ENCODE data around the gene ZNF385A.

ZNF385A gene

DNA sequence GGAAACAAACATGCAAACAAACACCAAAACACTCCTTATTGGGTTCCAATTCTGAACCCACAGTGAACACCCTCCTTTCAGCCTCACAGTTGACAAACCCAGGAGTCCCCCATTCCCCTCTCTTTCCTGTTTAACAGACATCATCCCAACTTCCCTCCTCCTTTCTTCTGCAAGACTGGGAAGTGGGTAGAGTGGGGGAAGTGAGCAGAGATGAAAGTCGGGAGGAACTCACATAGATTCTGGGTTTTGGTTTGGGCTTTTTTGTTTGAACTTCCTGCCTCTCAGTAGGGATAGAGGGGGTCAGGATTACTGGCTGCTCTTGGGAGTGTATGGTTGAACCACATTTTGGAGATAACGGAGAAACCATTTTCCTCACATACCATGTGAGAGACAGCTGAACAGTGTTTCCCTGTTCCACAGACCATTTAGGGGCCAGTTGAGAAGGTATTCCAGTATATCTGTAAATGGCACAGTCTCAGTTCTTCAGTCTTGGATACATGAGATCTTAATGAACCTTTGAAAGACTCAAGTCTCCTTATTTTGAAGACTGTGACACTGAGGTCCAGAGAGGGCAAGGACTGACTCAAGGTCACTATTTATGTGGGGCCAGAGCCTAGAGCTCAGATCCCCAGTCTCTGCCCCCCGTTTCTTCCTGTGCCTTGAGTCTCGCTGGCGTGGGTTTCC is 16.4 kb downstream of the ZNF385A start:
- DNase-seq (ENCODE audit: low spot score in 2 of 2) (no peak), ATAC-seq (ENCODE audit: low read depth) (peak; percentile 33)
- Mint-ChIP-seq H3K27me3 (peaks cover 2% of the 10 kb centered on the region), H3K36me3 (no peaks in the 10 kb centered on the region), H3K4me1 (peaks cover 20% of the 10 kb centered on the region), H3K27ac (no peak overlapping the region), H3K4me3 (peak overlapping the region; percentile 63), H3K9me3 (no peaks in the 10 kb centered on the region)

DNA sequence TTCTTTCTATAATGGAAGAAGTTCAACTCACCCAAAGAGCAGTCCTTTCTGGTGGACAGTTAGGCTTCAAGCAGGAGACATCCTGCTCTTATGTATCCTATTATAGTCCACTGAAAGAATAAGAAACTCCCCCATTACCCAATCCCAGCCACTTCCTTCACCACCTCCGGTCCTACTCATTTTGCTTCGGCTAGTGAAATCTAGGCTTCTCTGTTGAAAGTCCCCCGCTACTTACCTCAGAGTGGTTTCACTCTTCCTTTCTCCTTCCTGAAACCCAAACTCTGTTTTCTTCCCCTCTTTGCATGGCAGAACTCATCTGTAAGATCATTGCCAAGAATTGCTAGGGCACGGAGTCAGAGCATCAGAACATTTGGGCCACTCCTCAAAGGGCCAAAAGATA is 20.1 kb downstream of the ZNF385A start, which contains the start of gene GPR84:
Gene GPR84, minus strand, starts transcription at position 74 of the 400 bp plus-strand sequence. CDS start 635 bp downstream, outside the sequence.
- no peak for ATAC-seq (ENCODE audit: low read depth)
- Mint-ChIP-seq H3K27ac (no peak within 1 kb of the TSS), H3K4me1 (peaks cover 20% of the 10 kb centered on the region), H3K27me3 (peaks cover 4% of the 10 kb centered on the region), H3K4me3 (no peak within 1 kb of the TSS), H3K36me3 (no peaks in the 10 kb centered on the region), H3K9me3 (no peaks in the 10 kb centered on the region)
- no peak for DNase-seq (ENCODE audit: low spot score in 2 of 2)

DNA sequence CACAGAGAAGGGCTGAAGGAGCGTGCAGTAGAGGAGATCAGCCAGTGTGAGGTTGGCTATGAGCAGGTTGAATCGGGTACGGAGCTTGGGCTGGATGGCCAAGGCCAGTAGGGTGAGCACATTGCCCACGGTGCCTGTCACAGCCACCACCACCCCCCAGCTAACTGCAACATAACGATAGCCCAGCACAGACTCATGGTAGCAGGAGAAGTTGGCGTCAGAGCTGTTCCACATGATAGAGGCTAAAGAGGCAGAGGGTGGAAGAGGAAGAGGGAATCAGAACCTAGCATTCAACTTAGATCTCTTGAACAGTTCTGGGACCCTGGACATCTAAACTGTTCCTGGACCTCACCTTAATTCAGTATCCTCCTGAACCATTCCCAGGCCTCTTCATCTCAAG is 20.9 kb downstream of the ZNF385A start:
- H3K27me3 Mint-ChIP-seq: peaks cover 4% of the 10 kb centered on the region
- DNase-seq (ENCODE audit: low spot score in 2 of 2): no peak
- no peaks in the 10 kb centered on the region for H3K36me3 Mint-ChIP-seq
- no peak overlapping the region for H3K27ac Mint-ChIP-seq
- no peak for ATAC-seq (ENCODE audit: low read depth)
- no peaks in the 10 kb centered on the region for H3K9me3 Mint-ChIP-seq
- peaks cover 12% of the 10 kb centered on the region for H3K4me1 Mint-ChIP-seq
- no peak overlapping the region for H3K4me3 Mint-ChIP-seq

DNA sequence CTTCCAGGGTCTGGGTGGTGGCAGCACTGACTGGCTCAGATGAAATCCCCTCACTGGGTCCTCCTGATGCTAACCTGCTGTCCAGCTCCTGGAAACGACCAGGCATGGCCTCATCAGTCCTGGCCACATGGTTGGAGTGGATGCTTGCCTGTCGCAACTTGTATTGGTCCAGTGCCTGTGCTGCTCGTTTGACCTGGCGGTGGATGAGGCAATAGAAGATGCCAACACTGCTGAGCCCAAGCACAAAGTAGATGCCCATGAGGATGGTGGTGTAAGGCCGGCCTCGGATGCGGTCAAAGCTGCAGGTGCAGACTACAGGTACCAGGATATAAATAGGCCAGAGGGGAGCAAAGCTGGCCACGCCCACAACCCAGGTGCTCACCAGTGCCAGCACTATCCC is 21.5 kb downstream of the ZNF385A start:
- DNase-seq (ENCODE audit: low spot score in 2 of 2): no peak
- H3K4me3 Mint-ChIP-seq: no peak overlapping the region
- no peaks in the 10 kb centered on the region for H3K36me3 Mint-ChIP-seq
- no peak for ATAC-seq (ENCODE audit: low read depth)
- H3K4me1 Mint-ChIP-seq: peaks cover 8% of the 10 kb centered on the region
- no peaks in the 10 kb centered on the region for H3K9me3 Mint-ChIP-seq
- no peak overlapping the region for H3K27ac Mint-ChIP-seq
- peaks cover 4% of the 10 kb centered on the region for H3K27me3 Mint-ChIP-seq

DNA sequence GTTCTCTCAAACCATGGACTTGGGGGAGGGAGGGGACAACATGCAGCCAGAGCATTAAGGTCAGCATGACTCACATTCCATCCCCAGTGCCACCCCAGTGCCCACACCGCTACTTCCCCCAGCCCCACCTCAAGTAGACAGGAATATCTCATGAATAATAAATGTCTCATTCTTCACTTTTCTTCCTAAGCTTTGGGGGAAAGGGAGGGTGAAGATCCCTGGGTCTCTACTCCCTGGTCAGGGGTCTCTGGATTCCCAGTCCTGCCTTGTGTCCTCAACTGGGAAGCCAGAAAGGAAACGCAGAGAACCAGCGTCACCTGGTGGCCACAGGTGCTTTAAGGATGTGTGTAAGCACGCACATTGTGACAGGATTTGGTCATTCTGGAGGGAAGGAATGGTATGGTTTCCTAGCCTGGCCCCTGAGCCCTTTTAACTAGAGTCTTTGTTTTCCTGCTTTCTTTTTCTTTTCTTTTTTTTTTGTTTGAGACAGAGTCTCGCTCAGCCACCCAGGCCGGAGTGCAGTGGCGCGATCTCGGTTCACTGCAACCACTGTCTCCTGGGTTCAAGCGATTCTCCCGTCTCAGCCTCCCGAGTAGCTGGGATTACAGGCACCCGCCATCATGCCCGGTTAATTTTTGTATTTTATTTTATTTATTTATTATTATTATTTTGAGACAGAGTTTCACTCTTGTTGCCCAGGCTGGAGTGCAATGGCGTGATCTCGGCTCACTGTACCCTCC is 23.6 kb downstream of the ZNF385A start:
- H3K27ac Mint-ChIP-seq: no peak overlapping the region
- ATAC-seq (ENCODE audit: low read depth): no peak
- peaks cover 7% of the 10 kb centered on the region for H3K4me1 Mint-ChIP-seq
- peak in 1 of 2 donors; percentile 42 for DNase-seq (ENCODE audit: low spot score in 2 of 2)
- no peaks in the 10 kb centered on the region for H3K36me3 Mint-ChIP-seq
- no peaks in the 10 kb centered on the region for H3K9me3 Mint-ChIP-seq
- H3K27me3 Mint-ChIP-seq: peaks cover 4% of the 10 kb centered on the region
- no peak overlapping the region for H3K4me3 Mint-ChIP-seq

DNA sequence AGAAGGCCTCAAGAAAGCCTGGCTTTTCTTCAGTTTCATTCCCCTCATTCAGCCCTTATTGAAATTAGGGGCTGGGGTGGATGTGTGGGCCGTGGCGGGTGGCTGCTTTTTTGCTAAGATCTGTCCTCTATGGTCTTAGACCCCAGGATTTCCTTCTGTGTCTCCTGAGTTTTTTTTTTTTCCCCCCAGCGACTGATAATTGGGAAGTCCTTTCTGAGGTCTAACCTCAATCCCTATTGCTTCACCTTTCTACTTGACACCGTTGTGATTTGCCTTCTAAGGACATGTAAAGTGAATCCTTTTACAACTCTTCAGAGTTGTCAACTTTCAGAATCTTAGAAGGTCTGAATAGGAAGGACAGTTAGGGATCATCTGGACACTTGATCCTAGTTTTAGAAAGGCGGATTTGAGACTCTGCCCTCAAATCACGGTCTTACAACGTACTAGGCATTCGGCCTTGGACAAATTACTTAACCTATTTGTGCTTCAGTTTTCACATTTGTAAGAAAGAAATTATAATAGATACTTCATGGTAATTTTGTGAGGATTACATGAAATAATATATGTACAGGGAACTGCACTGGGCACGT is 24.7 kb downstream of the ZNF385A start:
- DNase-seq (ENCODE audit: low spot score in 2 of 2): no peak
- H3K4me3 Mint-ChIP-seq: no peak overlapping the region
- H3K9me3 Mint-ChIP-seq: no peaks in the 10 kb centered on the region
- peaks cover 4% of the 10 kb centered on the region for H3K27me3 Mint-ChIP-seq
- peaks cover 7% of the 10 kb centered on the region for H3K4me1 Mint-ChIP-seq
- H3K36me3 Mint-ChIP-seq: no peaks in the 10 kb centered on the region
- ATAC-seq (ENCODE audit: low read depth): no peak
- no peak overlapping the region for H3K27ac Mint-ChIP-seq

DNA sequence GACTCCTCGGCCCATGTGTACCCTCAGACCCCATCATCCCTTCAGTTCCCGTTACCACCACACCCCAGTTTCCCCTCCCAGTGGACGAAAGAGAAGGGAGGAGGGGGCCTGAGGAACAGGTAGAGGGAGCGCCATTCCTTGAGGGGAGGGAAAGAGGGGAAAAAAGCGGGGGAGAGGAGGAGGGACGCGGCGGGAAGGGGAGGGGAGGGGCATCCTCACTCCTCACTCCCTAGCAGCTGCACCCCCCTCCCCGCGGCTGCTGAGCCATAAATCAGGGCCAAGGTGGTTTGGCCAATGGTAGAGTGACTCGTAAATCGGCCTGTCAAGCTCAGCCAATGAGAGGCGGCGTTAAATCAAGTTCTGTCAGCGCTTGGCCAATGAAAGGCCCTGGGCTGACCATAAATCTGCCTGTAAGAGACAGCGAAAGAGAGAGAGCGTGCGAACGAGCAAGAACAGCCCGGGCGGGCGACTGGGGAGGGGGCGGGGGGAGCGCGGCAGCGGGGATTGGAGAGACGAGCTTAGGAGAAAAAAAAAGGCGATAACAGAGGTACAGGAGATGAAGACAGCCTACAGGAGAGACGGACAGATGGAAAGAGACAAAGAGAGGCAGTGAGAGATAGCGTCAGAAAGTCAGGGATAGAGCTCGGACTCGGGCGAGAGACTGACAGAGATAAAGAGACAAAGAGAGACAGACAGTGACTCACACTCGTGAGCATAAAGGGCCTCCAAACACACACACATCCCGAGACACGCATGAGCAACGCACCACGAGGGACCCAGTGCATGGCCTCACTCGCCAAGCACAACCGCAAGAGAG is 25.4 kb downstream of the ZNF385A start:
- H3K4me1 Mint-ChIP-seq: peaks cover 2% of the 10 kb centered on the region

DNA sequence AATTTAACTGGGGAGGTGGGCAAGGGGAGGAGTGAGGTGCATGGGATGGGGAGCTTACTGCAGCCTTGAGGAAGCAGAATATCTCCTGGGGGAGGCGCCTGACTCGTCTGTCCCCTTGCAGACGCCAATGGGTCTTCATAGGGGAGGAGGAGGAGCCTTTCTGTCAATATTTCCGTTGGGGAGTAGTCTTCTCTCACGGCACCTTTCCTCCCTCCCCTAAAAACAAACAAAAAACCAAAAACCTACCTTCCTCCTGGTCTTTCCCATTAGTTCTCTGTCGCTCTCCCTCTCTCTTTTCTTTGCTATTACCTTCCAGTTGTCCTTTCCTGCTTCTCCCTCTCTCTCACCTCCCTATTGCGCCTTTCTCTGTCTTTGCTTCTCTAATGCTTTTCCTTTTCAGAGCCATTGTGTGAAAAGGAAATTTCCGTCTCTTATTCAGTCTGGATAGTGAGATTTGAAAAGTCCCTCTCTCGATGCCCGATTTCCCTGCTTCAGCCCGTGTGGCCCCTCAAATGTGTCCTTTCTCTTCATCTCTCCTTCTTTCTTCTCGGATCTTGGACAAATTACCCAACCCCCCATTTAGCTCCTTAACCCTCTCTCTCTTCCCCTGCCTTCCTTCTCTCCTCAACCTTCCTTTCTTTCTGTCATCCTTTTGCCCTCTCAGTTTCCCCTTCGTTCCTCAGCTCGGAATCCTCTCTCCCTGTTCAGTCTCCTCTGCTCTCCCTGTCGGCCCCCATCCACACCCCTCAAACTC is 26.2 kb downstream of the ZNF385A start:
- ATAC-seq (ENCODE audit: low read depth) (no peak), DNase-seq (ENCODE audit: low spot score in 2 of 2) (no peak)
- Mint-ChIP-seq H3K36me3 (no peaks in the 10 kb centered on the region), H3K4me1 (no peaks in the 10 kb centered on the region), H3K9me3 (no peaks in the 10 kb centered on the region), H3K27ac (no peak overlapping the region), H3K4me3 (no peak overlapping the region), H3K27me3 (peaks cover 4% of the 10 kb centered on the region)

More for the DNA sequence above, 25.4 kb downstream of the ZNF385A start:
- no peak overlapping the region for H3K4me3 Mint-ChIP-seq
- H3K27me3 Mint-ChIP-seq: peaks cover 4% of the 10 kb centered on the region
- no peak overlapping the region for H3K27ac Mint-ChIP-seq
- H3K36me3 Mint-ChIP-seq: no peaks in the 10 kb centered on the region
- DNase-seq (ENCODE audit: low spot score in 2 of 2): peak; percentile 83 to 86
- H3K9me3 Mint-ChIP-seq: no peaks in the 10 kb centered on the region
- ATAC-seq (ENCODE audit: low read depth): peak; percentile 97

DNA sequence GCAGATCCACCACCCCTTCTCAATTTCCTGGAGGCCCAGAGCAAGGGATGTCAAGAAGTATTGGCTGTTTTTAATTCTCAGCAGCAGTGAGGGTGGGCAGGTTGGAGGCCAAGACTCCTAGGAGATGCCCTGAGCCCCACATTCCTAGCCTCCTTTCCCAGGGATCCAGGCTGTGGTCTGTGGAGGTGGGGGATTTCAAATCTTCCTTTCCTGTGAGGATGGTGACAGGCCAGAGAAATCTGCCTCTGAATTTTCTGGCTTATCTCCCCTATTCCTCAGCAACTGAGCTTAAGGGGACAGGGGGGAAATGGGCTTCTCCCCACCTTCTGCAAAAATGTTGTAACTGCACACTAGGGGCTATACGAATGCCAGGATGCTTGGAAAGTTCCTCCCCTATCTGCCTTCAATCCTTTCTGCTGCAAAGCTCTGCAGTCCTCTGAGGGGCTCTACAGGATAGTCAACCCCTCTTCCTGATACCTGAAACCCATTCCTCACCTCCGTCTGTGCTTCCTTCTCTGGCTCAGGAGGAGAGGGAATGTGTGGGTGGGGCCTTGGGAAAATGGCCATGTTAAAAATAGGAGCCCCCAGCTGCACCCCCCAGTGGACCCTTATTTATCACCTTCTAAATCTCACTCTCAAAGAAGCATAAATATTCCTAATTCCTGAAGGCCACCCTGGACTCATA is 26.9 kb downstream of the ZNF385A start:
- Mint-ChIP-seq H3K27me3 (no peaks in the 10 kb centered on the region), H3K4me3 (no peak overlapping the region), H3K9me3 (no peaks in the 10 kb centered on the region), H3K27ac (no peak overlapping the region), H3K36me3 (no peaks in the 10 kb centered on the region), H3K4me1 (no peaks in the 10 kb centered on the region)
- no peak for DNase-seq (ENCODE audit: low spot score in 2 of 2)
- ATAC-seq (ENCODE audit: low read depth): no peak

DNA sequence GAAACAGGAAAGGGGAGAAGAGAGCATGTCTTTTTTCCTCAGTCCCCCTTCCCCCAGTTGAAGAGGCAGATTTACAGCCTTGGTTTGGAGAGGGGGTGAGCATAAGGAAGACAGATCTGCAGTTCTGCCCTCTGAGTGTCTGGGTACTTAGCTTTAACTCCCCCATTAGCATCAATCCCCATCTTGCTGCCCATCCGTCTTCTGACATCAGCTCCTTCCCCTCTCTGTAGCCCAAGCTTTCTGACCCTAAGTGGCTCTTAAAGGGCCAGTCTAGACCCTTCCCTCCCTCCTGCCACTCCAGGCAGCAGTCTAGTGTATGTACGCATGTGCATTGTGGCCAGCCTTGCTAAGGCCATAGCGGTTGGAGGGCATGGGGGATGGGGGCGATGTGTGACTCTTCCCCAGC is 27.6 kb downstream of the ZNF385A start:
- Mint-ChIP-seq H3K9me3 (no peaks in the 10 kb centered on the region), H3K36me3 (no peaks in the 10 kb centered on the region), H3K4me1 (no peaks in the 10 kb centered on the region), H3K27me3 (no peaks in the 10 kb centered on the region), H3K4me3 (no peak overlapping the region), H3K27ac (no peak overlapping the region)
- no peak for DNase-seq (ENCODE audit: low spot score in 2 of 2)
- ATAC-seq (ENCODE audit: low read depth): no peak

DNA sequence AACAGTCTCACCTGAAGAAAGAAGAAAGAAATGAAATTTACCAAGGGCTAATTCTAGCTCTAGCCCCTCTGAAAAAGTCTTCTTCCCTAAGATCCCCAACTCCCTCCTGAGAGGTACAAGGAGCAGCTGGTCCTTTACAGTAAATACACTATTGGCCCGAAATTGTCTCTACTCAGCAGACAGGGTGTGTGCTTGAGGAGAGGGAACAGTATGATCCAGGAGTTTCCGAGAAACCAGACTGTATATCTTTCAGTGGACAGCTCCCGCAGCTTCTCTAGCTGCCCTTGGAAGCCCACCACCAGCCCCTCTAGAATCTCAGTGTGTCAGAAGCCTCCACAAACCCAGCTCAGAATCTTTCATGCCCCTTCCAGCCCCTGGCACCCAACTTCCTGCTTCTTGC is 28.3 kb downstream of the ZNF385A start:
- H3K27ac Mint-ChIP-seq: no peak overlapping the region
- no peaks in the 10 kb centered on the region for H3K4me1 Mint-ChIP-seq
- H3K9me3 Mint-ChIP-seq: no peaks in the 10 kb centered on the region
- H3K4me3 Mint-ChIP-seq: no peak overlapping the region
- ATAC-seq (ENCODE audit: low read depth): no peak
- H3K36me3 Mint-ChIP-seq: peaks cover 6% of the 10 kb centered on the region
- DNase-seq (ENCODE audit: low spot score in 2 of 2): no peak
- H3K27me3 Mint-ChIP-seq: no peaks in the 10 kb centered on the region

DNA sequence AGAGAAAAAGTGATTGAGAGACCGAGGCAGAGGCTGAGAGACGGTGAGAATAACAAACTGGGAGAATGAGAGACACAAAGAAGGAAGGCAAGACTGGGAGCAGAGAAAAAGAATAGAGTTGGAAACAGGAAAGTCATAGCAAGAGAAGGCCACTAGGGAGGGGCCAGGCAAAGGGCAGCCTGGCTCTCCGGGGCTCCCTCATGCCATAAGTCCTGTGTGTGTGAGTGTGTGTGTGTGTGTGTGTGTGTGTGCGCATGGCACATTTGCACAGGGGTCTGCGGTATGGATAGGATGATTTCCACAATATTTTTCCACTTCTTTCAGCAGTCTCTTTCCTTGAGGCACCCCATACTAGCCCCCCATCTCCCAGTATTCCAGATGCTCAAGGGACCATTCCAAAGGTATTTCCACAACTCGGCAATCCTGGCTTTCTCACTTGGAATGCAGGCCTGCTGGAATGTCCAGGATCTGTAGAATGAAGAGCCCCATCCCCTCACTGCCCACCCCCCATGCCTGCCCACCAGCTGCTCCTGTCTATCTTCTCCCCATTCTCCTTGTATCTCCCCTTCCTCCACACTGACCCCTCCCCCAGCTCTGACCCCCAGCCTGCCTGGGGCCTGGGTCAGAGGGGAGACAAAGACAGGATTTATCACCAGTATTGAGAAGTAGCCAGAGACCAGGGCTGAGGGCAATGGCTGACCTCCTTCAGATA is 29.3 kb downstream of the ZNF385A start:
- H3K36me3 Mint-ChIP-seq: peaks cover 12% of the 10 kb centered on the region
- ATAC-seq (ENCODE audit: low read depth): no peak
- no peaks in the 10 kb centered on the region for H3K27me3 Mint-ChIP-seq
- no peaks in the 10 kb centered on the region for H3K9me3 Mint-ChIP-seq
- H3K4me3 Mint-ChIP-seq: no peak overlapping the region
- H3K27ac Mint-ChIP-seq: no peak overlapping the region
- peaks cover 4% of the 10 kb centered on the region for H3K4me1 Mint-ChIP-seq
- DNase-seq (ENCODE audit: low spot score in 2 of 2): no peak
